K562 (cell line): ENCODE measurements around the gene INPPL1. TPM values are rescaled to one million over a fixed set of nuclear protein-coding genes. Genes with fewer than 3 reads are reported as not detected.
A peak's percentile ranks its signal among the peaks of the same experiment; 100 is the strongest.

Experiments used
- ATAC-seq: fragments of 200-7000 bp; cut with Tn5 transposase; 3 replicates; pipeline ENCODE4 v1.9.1; 2020; ENCODE audit warnings: moderate library complexity
- BruUV-seq: library from RNA; stranded (reverse); fragments of 400-500 nt; replicated peaks from 2 replicates; lab custom pipeline; 2021; lab: Mats Ljungman, UMichigan
- CTCF ChIA-PET: fragments of 300-600 bp; formaldehyde crosslinking; extraction: SDS; loops from one replicate; lab custom pipeline; 2021; ENCODE audit warnings: low intra/inter-chr PET ratio; lab: Yijun Ruan, JAX
- POLR2A ChIA-PET: fragments of 300-600, 350-650 bp; sonication (Branson Sonifier 250); formaldehyde crosslinking; extraction: SDS; loops from one replicate; lab custom pipeline; 2021; ENCODE audit warnings: antibody characterized with exemption, inconsistent platforms; lab: Yijun Ruan, JAX
- DNase-seq, 4 experiments: peaks; one replicate each; pipeline versions ENCODE4 v3.0.0 to v3.0.0-alpha.2; 2011 to 2018; ENCODE audit warnings: low spot score in 3 of 4, mixed read lengths in 3 of 4; ENCODE audit errors: extremely low read depth in 1 of 4
- FAIRE-seq: peaks from 2 replicates; lab custom pipeline; 2011; peaks lifted over from hg19 to GRCh38; lab: Jason Lieb, UNC
- H2AFZ ChIP-seq: 2 replicates; pipeline ENCODE4 v1.6.0; 2011; ENCODE audit warnings: low read depth, low read length, control low read depth, inconsistent platforms
- H3K27ac ChIP-seq: fragments of 200-600 bp; 3 replicates; pipeline ENCODE4 v1.8.0; 2011; ENCODE audit warnings: low read depth, mild to moderate bottlenecking, control low read depth, inconsistent platforms, low read length, moderate library complexity, mixed read lengths; ENCODE audit errors: extremely low read depth
- H3K27me3 ChIP-seq, 2 experiments: fragments of 300-600 bp in 1 of 2; 2 replicates in 1 of 2; 3 replicates in 1 of 2; pipeline versions ENCODE4 v1.6.0 to v1.8.0; 2011; ENCODE audit warnings: inconsistent platforms in 2 of 2, low read length in 2 of 2, mild to moderate bottlenecking in 1 of 2, mixed read lengths in 1 of 2, moderate library complexity in 1 of 2; ENCODE audit not compliant: control insufficient read depth in 2 of 2, insufficient read depth in 2 of 2
- H3K36me3 ChIP-seq: fragments of 300-600 bp; 3 replicates; pipeline ENCODE4 v1.8.0; 2011; ENCODE audit warnings: mild to moderate bottlenecking, low read length, inconsistent platforms; ENCODE audit not compliant: control insufficient read depth, insufficient read depth
- H3K4me1 ChIP-seq, 2 experiments: fragments of 200-600 bp in 1 of 2; replicated peaks in 1 of 2; 2 replicates in 1 of 2; 3 replicates in 1 of 2; pipeline versions ENCODE4 v1.5.1 to v1.8.0; 2011; ENCODE audit warnings: inconsistent platforms in 2 of 2, low read length in 2 of 2, mild to moderate bottlenecking in 1 of 2, mixed read lengths in 1 of 2, moderate library complexity in 1 of 2; ENCODE audit not compliant: control insufficient read depth in 2 of 2, insufficient read depth in 2 of 2
- H3K4me2 ChIP-seq: 2 replicates; pipeline ENCODE4 v1.6.1; 2011; ENCODE audit warnings: low read length, control low read depth, inconsistent platforms, mixed read lengths; ENCODE audit not compliant: insufficient read depth
- H3K4me3 ChIP-seq: fragments of 200-600 bp; sonication (generic), shearing (Covaris generic); 2 replicates; pipeline ENCODE4 v1.5.1; 2016; ENCODE audit warnings: control low read depth, inconsistent platforms
- H3K79me2 ChIP-seq: fragments of 200-600 bp; 3 replicates; pipeline ENCODE4 v1.8.0; 2011; ENCODE audit warnings: low read length, inconsistent platforms; ENCODE audit not compliant: control insufficient read depth, insufficient read depth
- H3K9ac ChIP-seq, 2 experiments: 2 replicates each; pipeline versions ENCODE4 v1.6.0 to v1.6.1; 2011; ENCODE audit warnings: low read depth in 2 of 2, low read length in 2 of 2, control low read depth in 1 of 2, inconsistent platforms in 1 of 2, mild to moderate bottlenecking in 1 of 2, mixed read lengths in 1 of 2; ENCODE audit not compliant: insufficient read depth in 1 of 2
- H3K9me1 ChIP-seq: one replicate; pipeline ENCODE4 v1.6.0; 2011; ENCODE audit warnings: inconsistent platforms, mild to moderate bottlenecking, low read length, moderate library complexity; ENCODE audit not compliant: control insufficient read depth, insufficient read depth
- H3K9me3 ChIP-seq: replicated peaks from 2 replicates; pipeline ENCODE4 v1.5.1; 2011; ENCODE audit warnings: low read depth, low read length, inconsistent platforms; ENCODE audit not compliant: control insufficient read depth, insufficient read depth
- H4K20me1 ChIP-seq: replicated peaks from 2 replicates; pipeline ENCODE4 v1.6.1; 2011; ENCODE audit warnings: low read length, inconsistent platforms, mixed read lengths; ENCODE audit not compliant: control insufficient read depth, insufficient read depth
- CEBPB ChIP-seq: fragments of 450-650 bp; IDR thresholded peaks from 2 replicates; pipeline ENCODE4 v1.6.1; 2016; ENCODE audit warnings: missing genetic modification characterization, missing compliant biosample characterization
- DMBX1 ChIP-seq: fragments of 250-450 bp; sonication (Bioruptor Pico); IDR thresholded peaks from 2 replicates; pipeline ENCODE4 v1.8.0; 2022; ENCODE audit warnings: inconsistent platforms, mild to moderate bottlenecking, moderate library complexity, borderline replicate concordance
- HNRNPLL ChIP-seq: fragments of 200-400 bp; formaldehyde crosslinking; IDR thresholded peaks from 2 replicates; pipeline ENCODE4 v1.6.1; 2017; ENCODE audit warnings: low read length, low read depth, mild to moderate bottlenecking; ENCODE audit not compliant: poor library complexity, severe bottlenecking
- LARP7 ChIP-seq: fragments of 450-650 bp; IDR thresholded peaks from 2 replicates; pipeline ENCODE4 v1.6.1; 2016
- NFIX ChIP-seq: fragments of 250-450 bp; sonication (Bioruptor Pico); IDR thresholded peaks from 2 replicates; pipeline ENCODE4 v1.4.0; 2020; ENCODE audit warnings: low read depth, mild to moderate bottlenecking, moderate library complexity
- PCBP1 ChIP-seq: fragments of 200-400 bp; formaldehyde crosslinking; IDR thresholded peaks from 2 replicates; pipeline ENCODE4 v1.6.1; 2018; ENCODE audit warnings: mild to moderate bottlenecking, low read depth, low read length; ENCODE audit not compliant: poor library complexity, severe bottlenecking
- POLR2A ChIP-seq: fragments of 450-650 bp; conservative IDR thresholded peaks from 2 replicates; pipeline ENCODE4 v1.6.1; 2016
- RBFOX2 ChIP-seq: fragments of 200-400 bp; formaldehyde crosslinking; IDR thresholded peaks from 2 replicates; pipeline ENCODE4 v1.6.1; 2017; ENCODE audit warnings: low read depth, mild to moderate bottlenecking, low read length, moderate library complexity
- RFX1 ChIP-seq: fragments of 450-650 bp; IDR thresholded peaks from 2 replicates; pipeline ENCODE4 v1.6.1; 2016; ENCODE audit warnings: mild to moderate bottlenecking, moderate library complexity
- RFX7 ChIP-seq: fragments of 250-450 bp; sonication (Bioruptor Pico); IDR thresholded peaks from 2 replicates; pipeline ENCODE4 v1.5.1; 2021; ENCODE audit warnings: mild to moderate bottlenecking
- THAP7 ChIP-seq: fragments of 250-450 bp; sonication (Bioruptor Pico); IDR thresholded peaks from 2 replicates; pipeline ENCODE4 v1.5.0; 2021
- ZFP36 ChIP-seq: fragments of 150-350 bp; IDR thresholded peaks from 2 replicates; pipeline ENCODE4 v1.6.1; 2018; ENCODE audit warnings: low read length, low read depth; ENCODE audit not compliant: partially characterized antibody
- ZNF408 ChIP-seq: fragments of 250-450 bp; sonication (Bioruptor Pico); IDR thresholded peaks from 2 replicates; pipeline ENCODE4 v1.4.0; 2020; ENCODE audit warnings: low read depth, mild to moderate bottlenecking, moderate library complexity
- WGBS: fragments of 100-300 bp; shearing (Covaris generic); methylation state at CpG from one replicate; pipeline ENCODE4 v1.1.6; 2016; ENCODE audit warnings: low coverage, mixed read lengths; ENCODE audit not compliant: insufficient coverage; ENCODE audit errors: missing lambda C conversion rate; 5-methylcytosine and 5-hydroxymethylcytosine counted together
- in situ Hi-C: fragments of 300-500 bp; cut with MboI; formaldehyde crosslinking; loops from 4 replicates; pipeline ENCODE4 v1.15.0; 2018; ENCODE audit warnings: inconsistent platforms, mixed read lengths
- intact Hi-C: fragments of 100-400 bp; cut with micrococcal nuclease; formaldehyde crosslinking; loops from 2 replicates; pipeline ENCODE4 v1.14.2; 2022
- polyA plus RNA-seq, 8 experiments: library from polyadenylated mRNA; depleted of rRNA in 4 of 8; stranded (reverse) in 5 of 8; unstranded in 3 of 8; fragments of >200 nt; fragmentation: Nextera tagmentation in 2 of 8; fragmentation: Illumina TruSeq in 1 of 8; extraction: Ambion mirVana in 2 of 8; extraction: Trizol in 1 of 8; gene quantifications; 2 replicates each; pipeline versions ENCODE4 v1.2.1 to v1.2.3, GENCODE V29; 2011 to 2014; ENCODE audit warnings: inconsistent platforms in 1 of 8, missing spikeins in 1 of 8
- total RNA-seq, 7 experiments: library from RNA; depleted of rRNA in 6 of 7; stranded (reverse); fragments of >200 nt in 6 of 7; fragmentation: Illumina TruSeq in 2 of 7; extraction: Trizol in 2 of 7; gene quantifications; 2 replicates each; pipeline versions ENCODE4 v1.2.1 to v1.2.3, GENCODE V29; 2011 to 2021; ENCODE audit warnings: low replicate concordance in 1 of 7

Gene INPPL1
- total and polyA plus RNA-seq, 9 of the 15 experiments (the other 6 are each of a cell fraction or from before 2014, with no cell fraction given) = 0.55 to 137 (median 61.6) TPM

- peak; percentile 64 for TF ChIP-seq RBFOX2
Measured at GRCh38 chr11:72224564-72225410, at the start of gene INPPL1 (continued).

GRCh38 chr11:72177656-72178055 is 46.9 kb upstream of the INPPL1 start:
- H2AFZ ChIP-seq = no peak overlapping the region
- 33% methylated on average over 6 of the region's 6 CpGs for WGBS
- H3K79me2 ChIP-seq = no peaks in the 10 kb centered on the region
- no peak overlapping the region for H3K4me2 ChIP-seq
- in situ Hi-C loops = no loop called here
- H3K36me3 ChIP-seq = no peaks in the 10 kb centered on the region
- H3K4me3 ChIP-seq = no peak overlapping the region
- POLR2A ChIA-PET = interaction anchor here (0.8 kb wide), 1 partner anchor 12 kb away, joined by 3 read pairs; no protein-coding TSS in a partner anchor
- no TSS peak for BruUV-seq
- H3K9ac ChIP-seq = no peak overlapping the region
- TF ChIP-seq ZFP36 (no peak), DMBX1 (no peak), RFX7 (no peak), ZNF408 (CRISPR knock-in tag) (no peak), RFX1 (no peak), POLR2A (no peak), HNRNPLL (no peak), CEBPB (tag) (no peak), NFIX (CRISPR knock-in tag) (no peak), PCBP1 (no peak), THAP7 (CRISPR knock-in tag) (no peak), LARP7 (no peak)
- TF ChIP-seq, all 486 proteins: peak for 0
- CTCF ChIA-PET = no interaction called here
- DNase-seq = no peak
- no peaks in the 10 kb centered on the region; a peak in 1 of 5 replicates for H3K4me1 ChIP-seq
- no peaks in the 10 kb centered on the region for H3K9me3 ChIP-seq
- ATAC-seq = no peak
- H3K27me3 ChIP-seq = peaks cover 10 to 15% of the 10 kb centered on the region in 2 experiments; a peak in 3 of 5 replicates
- H4K20me1 ChIP-seq = no peaks in the 10 kb centered on the region
- no peak overlapping the region for H3K27ac ChIP-seq
- intact Hi-C loops = no loop called here
- H3K9me1 ChIP-seq = peaks cover 3% of the 10 kb centered on the region
- FAIRE-seq = no peak
